ENCODE results near the gene EDA2R. TPM values are rescaled to one million over a fixed set of nuclear protein-coding genes. Genes with fewer than 3 reads are reported as not detected.
A peak's percentile ranks its signal among the peaks of the same experiment; 100 is the strongest.

EDA2R gene
- total RNA-seq (1 to 10 TPM; 5.9 to 6.2 TPM), polyA plus RNA-seq (1 to 10 TPM in 1 of 2 donors, under 1 TPM in 1; 0.75 to 7.2 TPM)
- long read RNA-seq, donor 1, partial matches to known transcripts = 0 of 5 reads
- long read RNA-seq, donor 1, other reads (novel, unspliced or antisense) = 5 of 5 reads
- long read RNA-seq, donor 2, partial matches to known transcripts = 1 of 5 reads
- long read RNA-seq, donor 2, other reads (novel, unspliced or antisense) = 4 of 5 reads

DNA sequence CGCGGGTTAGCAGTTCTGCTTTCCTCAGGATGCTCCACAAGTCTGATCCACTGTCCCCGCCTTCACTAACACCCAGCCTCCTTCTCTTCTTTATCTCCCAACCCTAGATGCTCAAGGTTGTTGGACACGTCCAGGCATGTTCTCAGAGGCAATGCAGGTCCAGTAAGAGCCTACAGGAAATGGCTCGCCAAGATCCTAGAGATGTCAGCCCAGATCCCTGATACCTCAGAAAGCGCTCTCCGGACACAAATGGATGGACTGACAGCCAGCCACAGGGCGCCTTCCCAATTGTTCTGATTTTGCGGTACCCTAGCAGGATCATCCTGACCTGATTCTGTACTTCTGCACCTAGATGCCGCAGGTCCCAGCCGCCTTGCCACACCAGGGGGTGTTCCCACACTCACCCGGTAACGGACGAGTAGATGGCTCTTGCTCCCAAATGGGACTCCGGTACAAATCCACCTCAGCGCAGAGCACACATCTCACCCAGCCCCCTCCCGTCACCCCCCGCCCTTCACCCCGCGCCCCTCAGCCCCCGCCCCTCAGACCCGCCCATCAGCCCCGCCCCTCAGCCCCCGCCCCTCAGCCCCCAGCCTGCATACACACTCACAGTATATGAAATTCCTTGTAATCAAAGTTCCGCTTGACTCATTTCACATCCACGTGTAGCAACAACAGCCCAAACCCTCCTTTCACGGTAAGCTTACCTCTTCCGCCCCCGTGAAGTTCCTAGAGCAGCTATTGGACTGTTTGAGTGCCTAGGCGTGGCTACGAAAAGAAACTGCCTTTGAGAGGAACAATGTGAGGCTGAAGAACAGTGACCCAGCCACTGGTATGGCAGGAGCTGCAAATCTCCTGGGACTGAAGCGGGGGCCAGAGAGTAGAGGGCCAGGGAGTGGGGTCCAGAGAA, at the start of gene EDA2R:
TSS of gene EDA2R (minus strand) at position 488 of the 910 bp plus-strand sequence. CDS start 23,058 bp downstream, outside the sequence.
- Histone ChIP-seq H3K9me3 (ENCODE audit: control insufficient read depth, low read length) (no peaks in the 10 kb centered on the region), H3K4me1 (ENCODE audit: control insufficient read depth in 1 of 2, insufficient read depth in 2 of 2, low read length in 2 of 2) (no peaks in the 10 kb centered on the region), H3K4me3 (ENCODE audit: low read length in 2 of 2) (peak within 1 kb of the TSS; percentile 49 to 52), H3K36me3 (ENCODE audit: control insufficient read depth in 1 of 2, insufficient read depth in 2 of 2, low read length in 1 of 2) (no peaks in the 10 kb centered on the region), H3K27ac (ENCODE audit: low read depth in 1 of 2, low read length in 2 of 2) (peak within 1 kb of the TSS in 1 of 2 donors; percentile 21), H3K27me3 (ENCODE audit: control insufficient read depth in 1 of 2, insufficient read depth in 2 of 2, low read length in 1 of 2) (no peaks in the 10 kb centered on the region)
- ATAC-seq (ENCODE audit: low FRiP score) (peak; percentile 27), DNase-seq (peak; percentile 44 to 74)
- WGBS, 2 donors = 2 to 28% methylated on average over 32 of the region's 32 CpGs
- intact Hi-C loops (cut with DNase I) = no loop called here

DNA sequence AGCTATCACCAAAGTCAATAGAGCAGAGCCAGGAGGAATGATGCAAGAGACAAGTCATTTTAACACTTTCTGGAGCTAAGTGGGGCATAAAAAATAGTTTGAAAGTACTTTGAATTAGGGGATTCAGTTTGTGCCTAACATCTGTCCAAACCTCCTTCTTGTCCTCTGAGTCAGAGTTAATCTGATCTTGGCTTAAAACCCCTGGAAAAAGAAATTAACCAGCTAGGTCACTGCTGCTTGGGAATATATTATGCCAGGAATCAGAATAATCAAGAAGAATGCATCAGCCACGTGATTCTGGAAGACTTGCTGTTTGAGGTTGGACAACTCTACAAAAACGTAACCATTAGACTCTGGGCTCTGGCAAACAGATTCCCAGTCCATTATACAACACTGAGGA, 45.3 kb upstream of the EDA2R start:
- Histone ChIP-seq H3K27me3 (ENCODE audit: control insufficient read depth in 1 of 2, insufficient read depth in 2 of 2, low read length in 1 of 2) (no peaks in the 10 kb centered on the region), H3K36me3 (ENCODE audit: control insufficient read depth in 1 of 2, insufficient read depth in 2 of 2, low read length in 1 of 2) (no peaks in the 10 kb centered on the region), H3K4me3 (ENCODE audit: low read length in 2 of 2) (no peak overlapping the region), H3K9me3 (ENCODE audit: control insufficient read depth, low read length) (no peaks in the 10 kb centered on the region), H3K4me1 (ENCODE audit: control insufficient read depth in 1 of 2, insufficient read depth in 2 of 2, low read length in 2 of 2) (no peaks in the 10 kb centered on the region), H3K27ac (ENCODE audit: low read depth in 1 of 2, low read length in 2 of 2) (no peak overlapping the region)
- DNase-seq (no peak), ATAC-seq (ENCODE audit: low FRiP score) (no peak)
- 14 to 21% methylated on average over 2 of the region's 2 CpGs for WGBS, 2 donors
- intact Hi-C loops (cut with DNase I) = no loop called here

DNA sequence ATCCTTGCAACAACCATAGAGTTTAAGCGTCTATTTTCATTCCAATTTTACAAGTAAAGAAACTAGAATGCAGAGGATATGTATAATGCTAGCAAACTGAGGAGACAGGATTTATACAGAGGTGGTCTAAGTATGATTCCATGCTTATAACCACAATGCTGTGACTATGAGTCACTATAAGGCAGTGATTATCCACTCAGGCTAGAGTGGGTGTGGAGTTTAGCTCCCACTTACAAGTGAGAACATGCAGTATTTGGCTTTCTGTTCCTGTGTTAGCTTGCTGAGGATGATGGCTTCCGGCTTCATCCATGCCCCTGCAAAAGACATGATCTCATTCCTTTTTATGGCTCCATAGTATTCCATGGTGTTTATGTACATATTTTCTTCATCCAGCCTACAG, 41.6 kb upstream of the EDA2R start:
- DNase-seq (no peak), ATAC-seq (ENCODE audit: low FRiP score) (no peak)
- intact Hi-C loops (cut with DNase I) = no loop called here
- Histone ChIP-seq H3K27me3 (ENCODE audit: control insufficient read depth in 1 of 2, insufficient read depth in 2 of 2, low read length in 1 of 2) (no peaks in the 10 kb centered on the region), H3K4me3 (ENCODE audit: low read length in 2 of 2) (no peak overlapping the region), H3K36me3 (ENCODE audit: control insufficient read depth in 1 of 2, insufficient read depth in 2 of 2, low read length in 1 of 2) (no peaks in the 10 kb centered on the region), H3K9me3 (ENCODE audit: control insufficient read depth, low read length) (no peaks in the 10 kb centered on the region), H3K27ac (ENCODE audit: low read depth in 1 of 2, low read length in 2 of 2) (no peak overlapping the region), H3K4me1 (ENCODE audit: control insufficient read depth in 1 of 2, insufficient read depth in 2 of 2, low read length in 2 of 2) (no peaks in the 10 kb centered on the region)
- WGBS, 2 donors = 73 to 88% methylated on average over 2 of the region's 2 CpGs

GRCh38 chrX:66677430-66677829, 38.6 kb upstream of the EDA2R start:
- no peak overlapping the region for H3K27ac ChIP-seq (ENCODE audit: low read depth in 1 of 2, low read length in 2 of 2)
- no peaks in the 10 kb centered on the region for H3K27me3 ChIP-seq (ENCODE audit: control insufficient read depth in 1 of 2, insufficient read depth in 2 of 2, low read length in 1 of 2)
- H3K4me3 ChIP-seq (ENCODE audit: low read length in 2 of 2) = no peak overlapping the region
- no peaks in the 10 kb centered on the region for H3K4me1 ChIP-seq (ENCODE audit: control insufficient read depth in 1 of 2, insufficient read depth in 2 of 2, low read length in 2 of 2)
- ATAC-seq (ENCODE audit: low FRiP score) (no peak), DNase-seq (no peak)
- 43 to 46% methylated on average over 5 of the region's 5 CpGs for WGBS, 2 donors
- no peaks in the 10 kb centered on the region for H3K9me3 ChIP-seq (ENCODE audit: control insufficient read depth, low read length)
- intact Hi-C loops (cut with DNase I) = no loop called here
- H3K36me3 ChIP-seq (ENCODE audit: control insufficient read depth in 1 of 2, insufficient read depth in 2 of 2, low read length in 1 of 2) = no peaks in the 10 kb centered on the region

- no peaks in the 10 kb centered on the region for H3K36me3 ChIP-seq (ENCODE audit: control insufficient read depth in 1 of 2, insufficient read depth in 2 of 2, low read length in 1 of 2)
- WGBS, 2 donors = 5 to 36% methylated on average over 2 of the region's 2 CpGs
- no peaks in the 10 kb centered on the region for H3K9me3 ChIP-seq (ENCODE audit: control insufficient read depth, low read length)
- no peak for ATAC-seq (ENCODE audit: low FRiP score)
- no peak overlapping the region for H3K27ac ChIP-seq (ENCODE audit: low read depth in 1 of 2, low read length in 2 of 2)
- DNase-seq = no peak
- no peak overlapping the region for H3K4me3 ChIP-seq (ENCODE audit: low read length in 2 of 2)
- no peaks in the 10 kb centered on the region for H3K27me3 ChIP-seq (ENCODE audit: control insufficient read depth in 1 of 2, insufficient read depth in 2 of 2, low read length in 1 of 2)
- intact Hi-C loops (cut with DNase I) = no loop called here
- H3K4me1 ChIP-seq (ENCODE audit: control insufficient read depth in 1 of 2, insufficient read depth in 2 of 2, low read length in 2 of 2) = no peaks in the 10 kb centered on the region
Measured at GRCh38 chrX:66676990-66677389, 38.1 kb upstream of the EDA2R start.

GRCh38 chrX:66676413-66676812, 37.5 kb upstream of the EDA2R start:
- intact Hi-C loops (cut with DNase I) = no loop called here
- WGBS, 2 donors = 51 to 54% methylated on average over 1 of the region's 1 CpG
- no peaks in the 10 kb centered on the region for H3K36me3 ChIP-seq (ENCODE audit: control insufficient read depth in 1 of 2, insufficient read depth in 2 of 2, low read length in 1 of 2)
- H3K4me1 ChIP-seq (ENCODE audit: control insufficient read depth in 1 of 2, insufficient read depth in 2 of 2, low read length in 2 of 2) = no peaks in the 10 kb centered on the region
- H3K9me3 ChIP-seq (ENCODE audit: control insufficient read depth, low read length) = no peaks in the 10 kb centered on the region
- H3K27ac ChIP-seq (ENCODE audit: low read depth in 1 of 2, low read length in 2 of 2) = no peak overlapping the region
- H3K27me3 ChIP-seq (ENCODE audit: control insufficient read depth in 1 of 2, insufficient read depth in 2 of 2, low read length in 1 of 2) = no peaks in the 10 kb centered on the region
- DNase-seq (no peak), ATAC-seq (ENCODE audit: low FRiP score) (no peak)
- H3K4me3 ChIP-seq (ENCODE audit: low read length in 2 of 2) = no peak overlapping the region

GRCh38 chrX:66675541-66675940, 36.7 kb upstream of the EDA2R start:
- Histone ChIP-seq H3K4me1 (ENCODE audit: control insufficient read depth in 1 of 2, insufficient read depth in 2 of 2, low read length in 2 of 2) (no peaks in the 10 kb centered on the region), H3K4me3 (ENCODE audit: low read length in 2 of 2) (no peak overlapping the region), H3K27ac (ENCODE audit: low read depth in 1 of 2, low read length in 2 of 2) (no peak overlapping the region), H3K36me3 (ENCODE audit: control insufficient read depth in 1 of 2, insufficient read depth in 2 of 2, low read length in 1 of 2) (no peaks in the 10 kb centered on the region), H3K27me3 (ENCODE audit: control insufficient read depth in 1 of 2, insufficient read depth in 2 of 2, low read length in 1 of 2) (no peaks in the 10 kb centered on the region), H3K9me3 (ENCODE audit: control insufficient read depth, low read length) (no peaks in the 10 kb centered on the region)
- DNase-seq = no peak
- ATAC-seq (ENCODE audit: low FRiP score) = no peak
- intact Hi-C loops (cut with DNase I) = no loop called here
- WGBS, 2 donors = 46 to 63% methylated on average over 1 of the region's 1 CpG

DNA sequence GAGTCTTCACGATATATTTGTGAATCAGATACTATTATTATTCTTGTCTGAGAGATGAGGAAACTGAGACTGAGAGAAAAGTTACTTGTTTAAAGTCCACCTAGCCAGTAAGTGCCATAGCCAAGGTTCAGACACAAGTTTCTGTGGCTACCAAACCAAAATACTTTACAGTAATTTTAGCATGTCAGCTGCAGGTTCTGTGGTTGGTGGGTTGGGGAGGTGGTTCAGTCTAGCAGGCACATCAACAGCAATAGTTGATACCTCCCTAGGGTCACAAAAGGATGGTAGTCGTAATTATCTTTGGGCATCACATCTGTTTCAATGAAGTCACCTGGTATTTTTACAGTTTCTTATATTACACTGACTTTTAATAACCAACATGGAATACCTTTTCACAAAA, 35.6 kb upstream of the EDA2R start:
- no peak for DNase-seq
- no peaks in the 10 kb centered on the region for H3K27me3 ChIP-seq (ENCODE audit: control insufficient read depth in 1 of 2, insufficient read depth in 2 of 2, low read length in 1 of 2)
- intact Hi-C loops (cut with DNase I) = no loop called here
- WGBS, 2 donors = 64 to 79% methylated on average over 2 of the region's 2 CpGs
- H3K4me1 ChIP-seq (ENCODE audit: control insufficient read depth in 1 of 2, insufficient read depth in 2 of 2, low read length in 2 of 2) = no peaks in the 10 kb centered on the region
- ATAC-seq (ENCODE audit: low FRiP score) = no peak
- H3K27ac ChIP-seq (ENCODE audit: low read depth in 1 of 2, low read length in 2 of 2) = no peak overlapping the region
- H3K36me3 ChIP-seq (ENCODE audit: control insufficient read depth in 1 of 2, insufficient read depth in 2 of 2, low read length in 1 of 2) = no peaks in the 10 kb centered on the region
- no peaks in the 10 kb centered on the region for H3K9me3 ChIP-seq (ENCODE audit: control insufficient read depth, low read length)
- H3K4me3 ChIP-seq (ENCODE audit: low read length in 2 of 2) = no peak overlapping the region

- H3K4me3 ChIP-seq (ENCODE audit: low read length in 2 of 2) = no peak overlapping the region
- ATAC-seq (ENCODE audit: low FRiP score) = no peak
- no peaks in the 10 kb centered on the region for H3K27me3 ChIP-seq (ENCODE audit: control insufficient read depth in 1 of 2, insufficient read depth in 2 of 2, low read length in 1 of 2)
- no peaks in the 10 kb centered on the region for H3K9me3 ChIP-seq (ENCODE audit: control insufficient read depth, low read length)
- no peak for DNase-seq
- 63 to 72% methylated on average over 1 of the region's 1 CpG for WGBS, 2 donors
- H3K36me3 ChIP-seq (ENCODE audit: control insufficient read depth in 1 of 2, insufficient read depth in 2 of 2, low read length in 1 of 2) = no peaks in the 10 kb centered on the region
- intact Hi-C loops (cut with DNase I) = no loop called here
- H3K4me1 ChIP-seq (ENCODE audit: control insufficient read depth in 1 of 2, insufficient read depth in 2 of 2, low read length in 2 of 2) = no peaks in the 10 kb centered on the region
- H3K27ac ChIP-seq (ENCODE audit: low read depth in 1 of 2, low read length in 2 of 2) = no peak overlapping the region
Measured at GRCh38 chrX:66672106-66672505, 33.2 kb upstream of the EDA2R start.
